Mammary epithelial cell (primary cell): ENCODE data around the gene C17orf67.

ENCODE experiments used
- CTCF ChIP-seq, 2 donors: IDR thresholded peaks in 1 of 2; conservative IDR thresholded peaks in 1 of 2; 2 replicates each; pipeline ENCODE4 v1.5.1; 2011 to 2012; ENCODE audit warnings: inconsistent platforms in 2 of 2, low read length in 2 of 2, mild to moderate bottlenecking in 2 of 2, control low read depth in 1 of 2, low read depth in 1 of 2; ENCODE audit not compliant: insufficient read depth in 1 of 2; ENCODE audit errors: extremely low read depth in 1 of 2
- EZH2 ChIP-seq: IDR thresholded peaks from 2 replicates; pipeline ENCODE4 v1.6.1; 2012; ENCODE audit warnings: low read length, inconsistent platforms, borderline replicate concordance

- no peak for TF ChIP-seq CTCF (conservative IDR thresholded peaks at IDR 0.05 in 1 of 2, IDR thresholded peaks at IDR 0.05 in 1 of 2; ENCODE audit: extremely low read depth in 1 of 2, insufficient read depth in 1 of 2, low read depth in 1 of 2, low read length in 2 of 2)
- no peak for TF ChIP-seq EZH2
Measured at GRCh38 chr17:56833809-56834379, at the start of gene C17orf67, which contains the start of gene DGKE.
